ENCODE results near the gene FXYD3.

FXYD3 gene

GRCh38 chr19:35157431-35157830 is 41.8 kb downstream of the FXYD3 start:
- DNase-seq (ENCODE audit: low read depth in 2 of 2, low spot score in 1 of 2) = no peak

DNA sequence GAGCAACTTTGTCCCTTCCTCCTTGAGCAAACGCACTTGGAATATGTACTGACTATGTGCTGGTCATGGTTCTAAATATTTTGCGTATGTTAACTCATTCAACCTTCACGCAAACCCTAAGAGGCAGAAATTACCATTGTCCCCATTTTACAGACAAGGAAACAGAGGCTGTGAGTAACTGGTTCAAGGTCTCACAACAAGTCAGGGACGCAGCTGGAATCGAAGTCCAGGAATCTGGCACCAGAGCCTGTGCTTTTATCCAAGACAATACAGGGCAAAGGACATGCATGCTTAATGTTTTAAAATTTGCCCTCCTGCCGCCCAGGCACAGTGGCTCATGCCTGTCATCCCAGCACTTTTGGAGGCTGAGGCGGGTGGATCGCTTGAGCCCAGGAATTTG is 44.0 kb downstream of the FXYD3 start:
- DNase-seq (ENCODE audit: low read depth in 2 of 2, low spot score in 1 of 2) = no peak

- no peak for DNase-seq (ENCODE audit: low read depth in 2 of 2, low spot score in 1 of 2)
Observed at GRCh38 chr19:35160629-35161433, 45.2 kb downstream of the FXYD3 start.

DNA sequence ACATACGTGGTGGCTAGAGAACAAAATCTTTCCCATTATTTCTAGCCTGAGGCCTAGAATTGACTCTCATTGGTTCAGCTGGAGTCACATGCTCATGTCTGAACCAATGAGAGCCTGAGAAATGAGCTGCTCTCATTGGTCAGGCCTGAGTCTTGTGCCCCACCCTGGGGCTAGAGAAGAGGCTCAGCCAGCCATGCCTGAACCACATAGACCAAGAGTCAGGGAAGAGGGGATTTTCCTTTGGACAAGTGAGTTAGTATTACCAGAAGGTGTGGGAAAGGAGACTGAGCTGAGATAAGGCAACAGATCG is 45.8 kb downstream of the FXYD3 start:
- DNase-seq (ENCODE audit: low read depth in 2 of 2, low spot score in 1 of 2) = no peak

GRCh38 chr19:35162471-35163326 is 47.1 kb downstream of the FXYD3 start:
- DNase-seq (ENCODE audit: low read depth in 2 of 2, low spot score in 1 of 2) = no peak

- DNase-seq (ENCODE audit: low read depth in 2 of 2, low spot score in 1 of 2) = no peak
Observed at GRCh38 chr19:35164418-35164817, 48.8 kb downstream of the FXYD3 start.

DNA sequence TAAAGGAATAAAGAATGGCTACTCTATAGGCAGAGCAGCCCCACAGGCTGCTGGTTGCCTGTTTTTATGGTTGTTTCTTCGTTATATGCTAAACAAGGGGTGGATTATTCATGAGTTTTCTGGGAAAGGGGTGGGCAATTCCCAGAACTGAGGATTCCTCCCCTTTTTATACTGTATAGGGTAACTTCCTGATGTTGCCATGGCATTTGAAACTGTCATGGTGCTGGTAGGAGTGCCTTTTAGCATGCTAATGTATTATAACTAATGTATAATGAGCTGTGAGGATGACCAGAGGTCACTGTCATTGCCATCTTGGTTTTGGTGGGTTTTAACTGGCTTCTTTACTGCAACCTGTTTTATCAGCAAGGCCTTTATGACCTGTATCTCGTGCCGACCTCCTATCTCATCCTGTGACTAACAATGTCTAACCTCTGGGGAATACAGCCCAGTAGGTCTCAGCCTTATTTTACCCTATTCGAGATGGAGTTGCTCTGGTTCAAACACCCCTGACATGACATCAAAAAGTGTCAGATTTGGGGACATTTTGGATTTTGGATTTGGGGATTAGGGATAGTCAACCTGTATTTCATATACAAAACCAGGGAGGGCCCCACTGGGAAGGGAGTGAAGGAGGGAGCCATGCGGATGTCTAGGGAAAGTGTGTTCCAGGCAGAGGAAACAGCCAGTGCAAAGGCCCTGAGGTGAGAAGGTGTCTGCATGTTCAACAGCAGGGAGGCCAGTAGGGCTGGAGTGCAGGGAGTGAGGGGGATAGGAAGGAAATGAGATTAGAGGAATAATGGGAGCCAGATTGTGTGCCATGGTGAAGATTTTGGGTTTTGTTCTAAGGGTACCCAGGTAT is 49.8 kb downstream of the FXYD3 start:
- no peak for DNase-seq (ENCODE audit: low read depth in 2 of 2, low spot score in 1 of 2)

- no peak for DNase-seq (ENCODE audit: low read depth in 2 of 2, low spot score in 1 of 2)
Observed at GRCh38 chr19:35166100-35167063, 50.8 kb downstream of the FXYD3 start.

DNA sequence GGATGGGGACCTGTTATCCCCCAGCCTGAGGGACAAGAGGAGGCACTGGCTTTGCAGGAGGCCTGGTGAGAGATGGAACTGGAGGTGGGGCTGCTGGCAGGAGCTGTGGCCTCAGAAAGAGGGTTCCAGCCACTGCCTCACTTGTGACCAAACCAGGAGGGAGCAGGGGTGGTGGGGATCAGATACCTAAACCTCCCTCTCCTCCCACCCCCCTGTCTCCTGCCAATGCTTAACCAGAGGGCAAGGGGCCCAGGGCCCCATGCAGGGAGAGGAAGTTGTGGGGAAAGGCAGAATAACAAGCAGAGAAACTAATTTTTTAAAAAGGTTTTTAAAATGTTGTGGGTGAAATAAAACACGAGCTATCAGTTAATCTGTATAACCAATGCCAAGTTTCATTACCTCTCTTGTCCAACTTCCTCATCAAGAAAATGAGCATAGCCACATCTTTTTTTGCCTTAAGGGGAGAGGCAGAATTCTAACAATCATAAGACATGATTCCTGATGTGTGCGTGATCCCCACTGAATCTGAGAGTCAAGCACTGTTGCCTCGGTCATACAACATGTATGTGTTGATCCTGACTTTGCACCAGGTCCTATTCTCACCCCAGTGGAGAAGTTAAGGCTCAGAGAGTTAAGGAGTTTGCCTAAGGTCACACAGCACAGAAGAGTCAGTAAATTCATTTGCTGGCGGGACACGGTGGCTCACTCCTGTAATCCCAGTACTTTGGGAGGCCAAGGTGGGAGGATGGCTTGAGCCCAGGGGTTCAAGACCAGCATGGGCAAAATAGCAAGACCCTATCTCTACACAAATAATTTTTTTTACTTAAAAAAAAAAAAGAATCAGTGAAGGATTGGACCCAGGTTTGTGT is 51.9 kb downstream of the FXYD3 start:
- no peak for DNase-seq (ENCODE audit: low read depth in 2 of 2, low spot score in 1 of 2)

- no peak for DNase-seq (ENCODE audit: low read depth in 2 of 2, low spot score in 1 of 2)
Observed at GRCh38 chr19:35168196-35168595, 52.6 kb downstream of the FXYD3 start.

DNA sequence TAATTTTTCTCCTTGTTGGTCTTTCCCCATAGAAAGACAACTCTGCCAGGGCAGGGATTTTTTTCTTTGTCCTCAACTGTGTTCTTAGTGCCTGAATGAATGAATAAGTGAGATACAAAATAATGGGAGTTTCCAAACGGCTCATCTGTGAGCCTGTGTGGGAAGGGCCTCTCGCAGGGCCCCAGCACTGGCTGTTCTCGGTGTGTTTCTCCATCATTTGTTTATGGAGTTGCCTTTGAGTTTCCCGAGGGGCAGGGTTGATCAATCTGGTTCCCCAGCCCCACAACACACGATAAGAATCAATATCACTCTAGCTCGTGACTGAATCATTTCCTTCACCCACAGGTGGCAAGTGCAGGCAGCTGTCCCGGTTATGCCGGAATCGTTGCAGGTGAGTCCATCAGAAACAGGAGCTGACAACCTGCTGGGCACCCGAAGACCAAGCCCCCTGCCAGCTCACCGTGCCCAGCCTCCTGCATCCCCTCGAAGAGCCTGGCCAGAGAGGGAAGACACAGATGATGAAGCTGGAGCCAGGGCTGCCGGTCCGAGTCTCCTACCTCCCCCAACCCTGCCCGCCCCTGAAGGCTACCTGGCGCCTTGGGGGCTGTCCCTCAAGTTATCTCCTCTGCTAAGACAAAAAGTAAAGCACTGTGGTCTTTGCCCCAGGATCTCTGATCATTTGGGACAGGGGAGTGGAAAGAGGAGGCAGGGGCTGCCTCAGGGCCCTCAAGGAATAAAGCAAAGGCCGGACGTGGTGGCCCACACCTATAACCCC is 53.8 kb downstream of the FXYD3 start:
- DNase-seq (ENCODE audit: low read depth in 2 of 2, low spot score in 1 of 2) = no peak

DNA sequence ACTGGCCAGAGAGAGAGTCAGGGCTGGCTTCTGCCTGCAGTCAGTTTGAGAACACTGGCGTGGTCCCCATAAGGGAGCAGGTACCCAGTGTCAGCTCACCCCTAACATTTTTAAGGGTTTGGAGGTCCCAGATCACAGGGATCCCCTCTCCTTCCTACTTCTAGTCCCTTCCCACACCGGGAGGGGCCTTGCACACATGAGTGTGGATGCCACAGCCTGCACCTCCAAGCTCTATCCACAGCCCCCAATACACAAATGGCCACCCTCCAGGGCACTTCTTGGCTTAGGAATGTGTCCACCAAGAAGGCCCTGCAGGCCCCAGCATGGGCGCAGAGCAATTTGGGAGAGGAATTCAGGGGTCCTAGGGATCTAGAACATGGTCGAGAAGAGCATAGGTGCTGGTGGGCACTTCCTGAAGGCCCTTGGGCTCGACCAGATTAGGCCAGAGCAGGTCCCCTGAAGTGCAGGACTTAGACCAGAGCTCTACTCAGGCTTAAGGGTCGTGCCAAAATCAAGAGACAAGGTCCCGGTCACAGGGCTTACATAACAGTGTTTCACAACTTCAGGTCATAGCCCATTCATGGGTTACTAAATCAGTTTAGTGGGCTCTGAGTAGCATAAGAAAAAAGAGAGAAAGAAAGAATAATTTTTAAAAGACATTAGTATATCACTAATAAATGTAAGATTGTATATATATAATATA is 54.9 kb downstream of the FXYD3 start:
- no peak for DNase-seq (ENCODE audit: low read depth in 2 of 2, low spot score in 1 of 2)

- DNase-seq (ENCODE audit: low read depth in 2 of 2, low spot score in 1 of 2) = no peak
Observed at GRCh38 chr19:35171730-35172129, 56.1 kb downstream of the FXYD3 start.
